CD4-positive, alpha-beta T cell treated with Interferon gamma for 1 hour (primary cell): ENCODE data around the gene GPANK1.
"Not testable (repeated sequence)": the region's sequence is repeated elsewhere in the genome, so short reads cannot be mapped to it uniquely, and the experiment has no call there.

Experiments used
- DNase-seq: peaks from one replicate; pipeline ENCODE4 v3.0.0-alpha.2; 2020

GPANK1 gene

GRCh38 chr6:31664790-31665500 lies at the start of gene GPANK1:
Gene GPANK1 (minus strand): TSS chr6:31664997. CDS start chr6:31664478, 519 bp downstream.
- peak; percentile 92 for DNase-seq

- no peak for DNase-seq
Observed at GRCh38 chr6:31713991-31714684, 49.3 kb upstream of the GPANK1 start.

GRCh38 chr6:31713465-31713864 lies 48.7 kb upstream of the GPANK1 start:
- no peak for DNase-seq

GRCh38 chr6:31712296-31712695 lies 47.5 kb upstream of the GPANK1 start:
- DNase-seq: peak; percentile 29

GRCh38 chr6:31711233-31711632 lies 46.4 kb upstream of the GPANK1 start:
- no peak for DNase-seq

GRCh38 chr6:31710523-31711219 lies 45.9 kb upstream of the GPANK1 start:
- DNase-seq: no peak

- DNase-seq: not testable (repeated sequence)
Observed at GRCh38 chr6:31709157-31709556, 44.4 kb upstream of the GPANK1 start.

GRCh38 chr6:31708224-31708623 lies 43.4 kb upstream of the GPANK1 start:
- DNase-seq: no peak

GRCh38 chr6:31707701-31708100 lies 42.9 kb upstream of the GPANK1 start:
- DNase-seq: no peak

- DNase-seq: no peak
Observed at GRCh38 chr6:31706599-31706998, 41.8 kb upstream of the GPANK1 start, which contains the start of gene LY6G6F. Gene LY6G6F (plus strand): TSS chr6:31706866. CDS start chr6:31706907, 41 bp downstream.

- DNase-seq: no peak
Observed at GRCh38 chr6:31705931-31706330, 41.1 kb upstream of the GPANK1 start.

- DNase-seq: peak; percentile 98
Observed at GRCh38 chr6:31702819-31703716, 38.3 kb upstream of the GPANK1 start, which contains the start of gene ABHD16A. Gene ABHD16A (minus strand): TSS chr6:31703324. CDS start chr6:31703281, 43 bp downstream.

- no peak for DNase-seq
Observed at GRCh38 chr6:31702405-31702818, 37.6 kb upstream of the GPANK1 start.

- no peak for DNase-seq
Observed at GRCh38 chr6:31701666-31702404, 37.0 kb upstream of the GPANK1 start.

- no peak for DNase-seq
Observed at GRCh38 chr6:31700740-31701401, 36.1 kb upstream of the GPANK1 start.

GRCh38 chr6:31697555-31697954 lies 32.8 kb upstream of the GPANK1 start:
- no peak for DNase-seq

GRCh38 chr6:31693535-31693934 lies 28.7 kb upstream of the GPANK1 start:
- DNase-seq: no peak

- DNase-seq: no peak
Observed at GRCh38 chr6:31692886-31693285, 28.1 kb upstream of the GPANK1 start.

GRCh38 chr6:31692353-31692752 lies 27.6 kb upstream of the GPANK1 start:
- DNase-seq: no peak

- no peak for DNase-seq
Observed at GRCh38 chr6:31691564-31692108, 26.8 kb upstream of the GPANK1 start.

- DNase-seq: no peak
Observed at GRCh38 chr6:31691078-31691463, 26.3 kb upstream of the GPANK1 start.
